ENCODE results near the gene RPS13.
"Not testable (repeated sequence)": the region's sequence is repeated elsewhere in the genome, so short reads cannot be mapped to it uniquely, and the experiment has no call there.

Gene RPS13

DNA sequence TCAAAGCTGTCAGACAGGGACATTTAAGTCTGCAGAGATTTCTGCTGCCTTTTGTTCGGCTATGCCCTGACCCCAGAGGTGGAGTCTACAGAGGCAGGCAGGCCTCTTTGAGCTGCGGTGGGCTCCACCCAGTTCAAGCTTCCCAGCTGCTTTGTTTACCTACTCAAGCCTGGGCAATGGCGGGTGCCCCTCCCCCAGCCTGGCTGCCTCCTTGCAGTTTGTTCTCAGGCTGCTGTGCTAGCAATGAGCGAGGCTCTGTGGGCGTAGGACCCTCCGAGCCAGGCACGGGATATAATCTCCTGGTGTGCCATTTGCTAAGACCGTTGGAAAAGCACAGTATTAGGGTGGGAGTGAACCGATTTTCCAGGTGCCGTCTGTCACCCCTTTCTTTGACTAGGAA, 43.4 kb downstream of the RPS13 start:
- not testable (repeated sequence) for H3K4me1 ChIP-seq (ENCODE audit: control insufficient read depth in 1 of 2, insufficient read depth in 2 of 2, low read length in 2 of 2); H3K36me3 ChIP-seq (ENCODE audit: control insufficient read depth in 1 of 2, insufficient read depth in 2 of 2, low read length in 2 of 2); H3K27me3 ChIP-seq (ENCODE audit: low read depth, low read length); H3K4me3 ChIP-seq (ENCODE audit: low read depth in 1 of 2, low read length in 2 of 2); H3K27ac ChIP-seq (ENCODE audit: low read length); H3K9me3 ChIP-seq (ENCODE audit: control insufficient read depth in 1 of 2, low read length in 2 of 2)

DNA sequence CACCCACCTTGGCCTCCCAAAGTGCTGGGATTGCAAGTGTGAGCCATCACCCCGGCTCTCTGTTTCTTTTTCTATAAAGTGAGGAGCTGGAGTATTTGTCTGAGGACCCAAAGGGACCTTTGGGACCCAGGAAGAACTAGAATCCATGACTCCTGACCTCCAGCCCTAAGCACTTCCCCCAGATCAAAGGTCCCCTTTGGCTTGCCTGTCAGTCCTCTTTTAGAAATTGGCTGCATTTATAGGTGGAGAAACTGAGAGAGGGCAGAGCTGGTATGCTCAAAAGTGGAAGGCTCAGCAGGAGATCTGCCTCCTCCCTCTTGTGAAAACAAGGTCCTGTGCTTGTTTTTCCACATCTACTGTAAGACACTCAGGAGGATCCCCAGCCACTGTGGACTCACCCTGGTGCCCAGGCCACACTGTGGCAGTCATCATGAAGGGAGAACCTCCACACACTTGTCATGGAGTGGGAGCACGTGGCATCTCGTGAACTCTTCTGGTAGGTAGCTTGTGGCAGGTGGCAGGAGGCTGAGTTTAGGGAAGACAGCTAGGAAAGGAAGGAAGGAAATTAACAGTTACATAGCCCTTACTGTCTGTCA, 50.9 kb downstream of the RPS13 start:
- Histone ChIP-seq H3K27ac (ENCODE audit: low read length) (no peak overlapping the region), H3K36me3 (ENCODE audit: control insufficient read depth in 1 of 2, insufficient read depth in 2 of 2, low read length in 2 of 2) (no peaks in the 10 kb centered on the region), H3K27me3 (ENCODE audit: low read depth, low read length) (no peaks in the 10 kb centered on the region), H3K4me1 (ENCODE audit: control insufficient read depth in 1 of 2, insufficient read depth in 2 of 2, low read length in 2 of 2) (no peaks in the 10 kb centered on the region), H3K9me3 (ENCODE audit: control insufficient read depth in 1 of 2, low read length in 2 of 2) (no peaks in the 10 kb centered on the region), H3K4me3 (ENCODE audit: low read depth in 1 of 2, low read length in 2 of 2) (no peak overlapping the region)

DNA sequence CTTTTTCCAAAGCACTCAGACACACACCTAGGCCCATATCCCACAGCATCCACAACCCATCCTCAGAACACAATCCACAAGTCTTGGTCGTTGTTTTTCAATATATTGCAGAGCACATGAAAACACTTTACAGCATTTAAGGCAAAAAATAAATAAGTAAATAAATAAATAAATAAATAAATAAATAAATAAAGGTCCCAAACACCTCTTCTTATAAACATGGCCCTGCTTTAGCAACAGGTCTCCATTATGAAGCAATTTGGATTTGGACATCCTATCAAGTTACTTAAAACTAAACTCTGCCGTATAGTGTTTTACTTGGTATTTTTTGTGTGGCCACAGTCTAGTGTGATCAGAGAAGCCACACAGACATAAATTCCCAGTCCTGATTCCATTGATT, 52.5 kb downstream of the RPS13 start:
- H3K27ac ChIP-seq (ENCODE audit: low read length), result no peak overlapping the region
- no peaks in the 10 kb centered on the region for H3K9me3 ChIP-seq (ENCODE audit: control insufficient read depth in 1 of 2, low read length in 2 of 2)
- H3K4me1 ChIP-seq (ENCODE audit: control insufficient read depth in 1 of 2, insufficient read depth in 2 of 2, low read length in 2 of 2), result no peaks in the 10 kb centered on the region
- H3K27me3 ChIP-seq (ENCODE audit: low read depth, low read length), result no peaks in the 10 kb centered on the region
- no peak overlapping the region for H3K4me3 ChIP-seq (ENCODE audit: low read depth in 1 of 2, low read length in 2 of 2)
- no peaks in the 10 kb centered on the region for H3K36me3 ChIP-seq (ENCODE audit: control insufficient read depth in 1 of 2, insufficient read depth in 2 of 2, low read length in 2 of 2)
